Natural killer cell (primary cell): ENCODE results near the gene RGS7BP. TPM values are rescaled to one million over a fixed set of nuclear protein-coding genes. Genes with fewer than 3 reads are reported as not detected.

Experiments used
- ATAC-seq, 3 donors: fragments of 150-1000 bp in 2 of 3; fragments of 200-7000 bp in 1 of 3; cut with Tn5 transposase; 1 replicate in 1 of 3; 2 replicates in 2 of 3; pipeline ENCODE4 v1.10.0; 2021; ENCODE audit warnings: mild to moderate bottlenecking in 2 of 3, moderate library complexity in 2 of 3
- DNase-seq, 2 donors: peaks; one replicate each; pipeline versions ENCODE4 v3.0.0 to v3.0.0-alpha.2; 2013 to 2021; ENCODE audit warnings: mixed read lengths in 1 of 2
- H3K27ac ChIP-seq: one replicate; pipeline ENCODE4 v1.5.1; 2013; ENCODE audit warnings: mild to moderate bottlenecking, low read length
- H3K27me3 ChIP-seq: one replicate; pipeline ENCODE4 v1.6.1; 2013; ENCODE audit warnings: low read length; ENCODE audit not compliant: control insufficient read depth, insufficient read depth
- H3K36me3 ChIP-seq: one replicate; pipeline ENCODE4 v1.6.1; 2013; ENCODE audit warnings: low read length; ENCODE audit not compliant: control insufficient read depth, insufficient read depth
- H3K4me1 ChIP-seq: one replicate; pipeline ENCODE4 v1.6.1; 2013; ENCODE audit warnings: low read length; ENCODE audit not compliant: control insufficient read depth, insufficient read depth
- H3K4me3 ChIP-seq: one replicate; pipeline ENCODE4 v1.5.1; 2013; ENCODE audit warnings: low read length
- H3K9me3 ChIP-seq: one replicate; pipeline ENCODE4 v1.6.1; 2013; ENCODE audit warnings: low read length; ENCODE audit not compliant: control insufficient read depth, insufficient read depth
- H3K27ac Mint-ChIP-seq, 2 donors: one replicate each; pipeline ENCODE4 v1.8.0; 2022; ENCODE audit warnings: mild to moderate bottlenecking in 2 of 2, mixed read lengths in 2 of 2, moderate library complexity in 1 of 2
- H3K27me3 Mint-ChIP-seq, 2 donors: one replicate each; pipeline ENCODE4 v1.8.0; 2022; ENCODE audit warnings: low read depth in 2 of 2, mixed read lengths in 2 of 2
- H3K36me3 Mint-ChIP-seq: one replicate; pipeline ENCODE4 v1.8.0; 2022; ENCODE audit warnings: mixed read lengths
- H3K4me1 Mint-ChIP-seq, 2 donors: one replicate each; pipeline ENCODE4 v1.8.0; 2022; ENCODE audit warnings: mixed read lengths in 2 of 2
- H3K4me3 Mint-ChIP-seq: one replicate; pipeline ENCODE4 v1.8.0; 2022; ENCODE audit warnings: mild to moderate bottlenecking, moderate library complexity, mixed read lengths
- H3K9me3 Mint-ChIP-seq, 2 donors: one replicate each; pipeline ENCODE4 v1.8.0; 2022; ENCODE audit warnings: mixed read lengths in 2 of 2
- WGBS: methylation state at CpG from one replicate; pipeline ENCODE4 v1.1.7; 2013; ENCODE audit warnings: missing lambda C conversion rate; ENCODE audit not compliant: insufficient coverage; 5-methylcytosine and 5-hydroxymethylcytosine counted together
- intact Hi-C: fragments of 100-400 bp; cut with micrococcal nuclease; formaldehyde crosslinking; loops from one replicate; pipeline ENCODE4 v1.14.2; 2022
- total RNA-seq, 4 donors: library from RNA; stranded (reverse); fragments of 120-200 nt in 1 of 4; gene quantifications; one replicate each; pipeline versions ENCODE4 v1.2.3 to v1.2.4, GENCODE V29; 2013 to 2022
- TF ChIP-seq, protein P1 (sequence below): fragments of 200-600 bp; IDR thresholded peaks from one replicate; pipeline ENCODE4 v1.8.0; 2022; ENCODE audit warnings: antibody characterized with exemption

Gene RGS7BP
- total RNA-seq = not detected
- 0.07 TPM for total RNA-seq (2013)

DNA sequence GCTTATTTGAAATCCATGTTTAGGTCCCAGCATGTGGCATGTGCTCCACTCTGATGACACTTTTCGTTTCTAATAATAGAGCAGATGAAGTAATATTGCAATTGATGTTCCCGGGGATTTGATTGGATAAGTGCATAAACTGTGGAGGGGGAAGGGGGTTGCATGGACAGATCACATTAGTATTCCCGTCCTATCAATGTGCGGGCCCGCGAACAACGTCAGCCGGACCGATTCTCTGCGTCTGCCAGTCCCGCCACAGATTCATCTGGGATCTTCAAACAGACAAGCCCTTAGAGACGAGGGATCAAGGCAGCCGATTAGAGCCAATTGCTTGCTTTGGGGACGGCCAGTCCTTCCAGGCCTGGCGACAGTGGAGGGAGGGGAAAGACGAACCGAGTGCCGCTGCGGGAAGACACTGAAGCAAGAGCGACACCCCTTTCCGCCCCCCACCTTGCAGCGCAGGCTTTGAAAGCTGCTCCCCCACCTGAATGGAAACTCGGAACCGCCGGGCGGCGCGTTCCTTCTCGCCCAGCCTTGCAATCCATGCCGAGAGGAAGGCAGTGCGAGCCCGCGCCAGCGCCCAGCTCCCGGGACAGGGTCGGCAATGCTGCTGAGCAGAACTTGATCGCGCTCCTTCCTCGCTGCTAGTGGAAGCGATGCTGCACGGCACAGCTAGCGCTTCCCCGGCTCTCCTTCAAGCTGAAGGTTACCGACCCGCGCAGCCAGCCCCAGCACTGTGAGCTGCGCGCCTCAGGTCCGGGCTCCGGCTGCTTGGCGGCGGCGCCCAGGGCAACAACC is at the start of gene RGS7BP:
RGS7BP (plus strand) TSS at position 247 of the 798 bp plus-strand sequence. CDS start 610 bp downstream, outside the sequence.
- Mint-ChIP-seq H3K36me3 (peaks cover 5% of the 10 kb centered on the region), H3K27ac (no peak within 1 kb of the TSS), H3K4me3 (no peak within 1 kb of the TSS), H3K27me3 (peaks cover 18 to 28% of the 10 kb centered on the region in 2 donors), H3K4me1 (no peaks in the 10 kb centered on the region), H3K9me3 (peaks cover 4 to 5% of the 10 kb centered on the region in 2 donors)
- Histone ChIP-seq H3K36me3 (no peaks in the 10 kb centered on the region), H3K27me3 (peaks cover 7% of the 10 kb centered on the region), H3K9me3 (no peaks in the 10 kb centered on the region), H3K4me3 (no peak within 1 kb of the TSS), H3K4me1 (no peaks in the 10 kb centered on the region), H3K27ac (no peak within 1 kb of the TSS)
- 6% methylated on average over 53 of the region's 53 CpGs for WGBS
- TF ChIP-seq, protein P1, sequence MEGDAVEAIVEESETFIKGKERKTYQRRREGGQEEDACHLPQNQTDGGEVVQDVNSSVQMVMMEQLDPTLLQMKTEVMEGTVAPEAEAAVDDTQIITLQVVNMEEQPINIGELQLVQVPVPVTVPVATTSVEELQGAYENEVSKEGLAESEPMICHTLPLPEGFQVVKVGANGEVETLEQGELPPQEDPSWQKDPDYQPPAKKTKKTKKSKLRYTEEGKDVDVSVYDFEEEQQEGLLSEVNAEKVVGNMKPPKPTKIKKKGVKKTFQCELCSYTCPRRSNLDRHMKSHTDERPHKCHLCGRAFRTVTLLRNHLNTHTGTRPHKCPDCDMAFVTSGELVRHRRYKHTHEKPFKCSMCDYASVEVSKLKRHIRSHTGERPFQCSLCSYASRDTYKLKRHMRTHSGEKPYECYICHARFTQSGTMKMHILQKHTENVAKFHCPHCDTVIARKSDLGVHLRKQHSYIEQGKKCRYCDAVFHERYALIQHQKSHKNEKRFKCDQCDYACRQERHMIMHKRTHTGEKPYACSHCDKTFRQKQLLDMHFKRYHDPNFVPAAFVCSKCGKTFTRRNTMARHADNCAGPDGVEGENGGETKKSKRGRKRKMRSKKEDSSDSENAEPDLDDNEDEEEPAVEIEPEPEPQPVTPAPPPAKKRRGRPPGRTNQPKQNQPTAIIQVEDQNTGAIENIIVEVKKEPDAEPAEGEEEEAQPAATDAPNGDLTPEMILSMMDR = no peak
- intact Hi-C loops = no loop called here
- DNase-seq = no peak
- ATAC-seq = no peak

- Mint-ChIP-seq H3K4me1 (no peaks in the 10 kb centered on the region), H3K9me3 (peaks cover 24 to 28% of the 10 kb centered on the region in 2 donors), H3K27ac (no peak overlapping the region), H3K27me3 (no peaks in the 10 kb centered on the region), H3K4me3 (no peak overlapping the region), H3K36me3 (peaks cover 12% of the 10 kb centered on the region)
- Histone ChIP-seq H3K36me3 (no peaks in the 10 kb centered on the region), H3K9me3 (peaks cover 4% of the 10 kb centered on the region), H3K4me3 (no peak overlapping the region), H3K27ac (no peak overlapping the region), H3K4me1 (no peaks in the 10 kb centered on the region), H3K27me3 (no peaks in the 10 kb centered on the region)
- DNase-seq (no peak), ATAC-seq (no peak)
- WGBS = no CpG with 5 or more reads among the region's 1 CpG
- intact Hi-C loops = no loop called here
- TF ChIP-seq, protein P1 = no peak
Observed at GRCh38 chr5:64457846-64458245, 48.0 kb upstream of the RGS7BP start.

DNA sequence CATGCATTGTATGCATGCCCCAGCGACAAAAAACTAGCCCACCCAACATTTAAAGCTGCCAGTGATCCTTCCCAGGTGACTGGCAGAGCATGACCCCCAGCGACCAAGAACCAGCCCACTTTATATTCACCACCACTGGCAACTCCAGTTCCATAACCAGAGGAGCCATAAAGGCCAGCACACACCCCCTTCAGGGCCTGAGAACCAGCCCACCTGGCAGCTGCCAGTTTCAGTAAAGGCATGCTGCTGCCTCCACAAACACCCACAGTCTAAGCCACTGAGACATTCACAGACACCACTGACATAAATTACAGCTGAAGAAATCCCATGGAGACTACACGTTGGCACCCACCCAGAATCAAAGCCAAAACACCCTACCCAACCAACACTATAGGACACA is 46.9 kb upstream of the RGS7BP start:
- Mint-ChIP-seq H3K4me1 (no peaks in the 10 kb centered on the region), H3K27ac (no peak overlapping the region), H3K4me3 (no peak overlapping the region), H3K36me3 (peaks cover 12% of the 10 kb centered on the region), H3K9me3 (peaks cover 24 to 28% of the 10 kb centered on the region in 2 donors), H3K27me3 (no peaks in the 10 kb centered on the region)
- H3K9me3 ChIP-seq = peaks cover 4% of the 10 kb centered on the region
- ATAC-seq (no peak), DNase-seq (no peak)
- H3K36me3 ChIP-seq = no peaks in the 10 kb centered on the region
- 75% methylated on average over 3 of the region's 3 CpGs for WGBS
- H3K27me3 ChIP-seq = no peaks in the 10 kb centered on the region
- no peaks in the 10 kb centered on the region for H3K4me1 ChIP-seq
- intact Hi-C loops = no loop called here
- TF ChIP-seq, protein P1 = no peak
- H3K27ac ChIP-seq = no peak overlapping the region
- no peak overlapping the region for H3K4me3 ChIP-seq
